ENCODE measurements around the gene MYO5C.

The MYO5C gene

GRCh38 chr15:52161406-52161966 is 134.1 kb downstream of the MYO5C start:
- DNase-seq (ENCODE audit: low read depth in 1 of 2, low spot score in 1 of 2), result no peak
- no peak for TF ChIP-seq JUND (IDR thresholded peaks at IDR 0.05; ENCODE audit: low read depth)
- in situ Hi-C loops (cut with HindIII; ENCODE audit: low pct_unique_long_range_greater_than_20kb, low sequenced_read_pairs), result no loop called here

GRCh38 chr15:52159645-52160044 is 136.0 kb downstream of the MYO5C start:
- DNase-seq (ENCODE audit: low read depth in 1 of 2, low spot score in 1 of 2), result no peak
- TF ChIP-seq JUND (IDR thresholded peaks at IDR 0.05; ENCODE audit: low read depth), result no peak
- in situ Hi-C loops (cut with HindIII; ENCODE audit: low pct_unique_long_range_greater_than_20kb, low sequenced_read_pairs), result no loop called here

DNA sequence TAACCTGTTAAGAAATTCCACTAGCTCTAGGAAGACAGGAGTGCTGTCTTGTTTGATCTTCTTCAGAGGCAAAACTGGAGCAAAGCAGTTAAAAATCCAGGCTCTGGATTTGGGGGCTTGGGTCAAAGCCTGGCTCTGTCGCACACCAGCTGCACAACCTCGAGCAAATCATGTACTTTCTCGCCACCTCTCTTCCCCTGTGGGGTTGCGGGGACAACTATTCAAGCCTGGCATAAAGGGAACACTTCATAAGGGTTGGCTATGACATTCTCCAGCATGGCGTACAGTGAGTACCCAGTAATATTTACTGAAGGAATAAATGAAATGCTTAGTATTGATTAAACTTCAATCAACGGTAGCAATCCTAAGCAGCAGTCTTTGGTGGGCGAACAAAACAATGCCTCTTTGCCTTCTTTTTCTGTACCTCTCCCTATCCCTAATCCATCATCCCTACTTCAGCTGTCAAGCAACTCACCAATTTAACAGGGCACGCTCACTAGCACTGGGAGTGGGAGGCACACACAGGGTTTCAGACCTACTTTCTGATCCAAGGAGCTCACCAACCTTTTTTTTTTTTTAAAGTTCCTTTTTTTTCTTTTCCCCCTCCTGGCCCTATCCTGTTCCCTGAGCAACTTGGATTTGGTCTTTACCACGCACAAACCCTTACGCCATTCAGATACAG is 137.4 kb downstream of the MYO5C start:
- TF ChIP-seq JUND (IDR thresholded peaks at IDR 0.05; ENCODE audit: low read depth), result no peak
- in situ Hi-C loops (cut with HindIII; ENCODE audit: low pct_unique_long_range_greater_than_20kb, low sequenced_read_pairs), result no loop called here
- DNase-seq (ENCODE audit: low read depth in 1 of 2, low spot score in 1 of 2), result no peak

DNA sequence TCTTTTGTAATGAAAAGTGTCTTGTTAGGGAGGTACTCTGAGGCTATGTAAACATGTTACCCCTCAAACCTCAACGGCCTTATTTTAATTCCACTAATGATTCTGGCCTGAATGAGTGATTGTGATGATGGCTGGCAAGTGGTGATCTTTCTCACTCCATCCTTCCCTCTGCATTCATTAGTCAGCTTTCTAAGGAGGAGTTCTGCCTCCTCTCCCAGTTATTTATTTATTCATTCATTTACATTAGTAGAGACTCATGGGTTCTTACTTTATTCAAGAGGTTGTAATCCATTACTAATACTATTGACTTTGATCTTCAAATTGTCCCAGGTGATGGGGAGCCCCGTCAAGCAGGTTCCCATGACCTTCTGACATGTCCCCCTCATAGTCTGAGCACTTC is 139.7 kb downstream of the MYO5C start:
- TF ChIP-seq JUND (IDR thresholded peaks at IDR 0.05; ENCODE audit: low read depth), result no peak
- no peak for DNase-seq (ENCODE audit: low read depth in 1 of 2, low spot score in 1 of 2)
- in situ Hi-C loops (cut with HindIII; ENCODE audit: low pct_unique_long_range_greater_than_20kb, low sequenced_read_pairs), result no loop called here

GRCh38 chr15:52154896-52155865 is 140.4 kb downstream of the MYO5C start:
- no peak for DNase-seq (ENCODE audit: low read depth in 1 of 2, low spot score in 1 of 2)
- no peak for TF ChIP-seq JUND (IDR thresholded peaks at IDR 0.05; ENCODE audit: low read depth)
- in situ Hi-C loops (cut with HindIII; ENCODE audit: low pct_unique_long_range_greater_than_20kb, low sequenced_read_pairs), result no loop called here

DNA sequence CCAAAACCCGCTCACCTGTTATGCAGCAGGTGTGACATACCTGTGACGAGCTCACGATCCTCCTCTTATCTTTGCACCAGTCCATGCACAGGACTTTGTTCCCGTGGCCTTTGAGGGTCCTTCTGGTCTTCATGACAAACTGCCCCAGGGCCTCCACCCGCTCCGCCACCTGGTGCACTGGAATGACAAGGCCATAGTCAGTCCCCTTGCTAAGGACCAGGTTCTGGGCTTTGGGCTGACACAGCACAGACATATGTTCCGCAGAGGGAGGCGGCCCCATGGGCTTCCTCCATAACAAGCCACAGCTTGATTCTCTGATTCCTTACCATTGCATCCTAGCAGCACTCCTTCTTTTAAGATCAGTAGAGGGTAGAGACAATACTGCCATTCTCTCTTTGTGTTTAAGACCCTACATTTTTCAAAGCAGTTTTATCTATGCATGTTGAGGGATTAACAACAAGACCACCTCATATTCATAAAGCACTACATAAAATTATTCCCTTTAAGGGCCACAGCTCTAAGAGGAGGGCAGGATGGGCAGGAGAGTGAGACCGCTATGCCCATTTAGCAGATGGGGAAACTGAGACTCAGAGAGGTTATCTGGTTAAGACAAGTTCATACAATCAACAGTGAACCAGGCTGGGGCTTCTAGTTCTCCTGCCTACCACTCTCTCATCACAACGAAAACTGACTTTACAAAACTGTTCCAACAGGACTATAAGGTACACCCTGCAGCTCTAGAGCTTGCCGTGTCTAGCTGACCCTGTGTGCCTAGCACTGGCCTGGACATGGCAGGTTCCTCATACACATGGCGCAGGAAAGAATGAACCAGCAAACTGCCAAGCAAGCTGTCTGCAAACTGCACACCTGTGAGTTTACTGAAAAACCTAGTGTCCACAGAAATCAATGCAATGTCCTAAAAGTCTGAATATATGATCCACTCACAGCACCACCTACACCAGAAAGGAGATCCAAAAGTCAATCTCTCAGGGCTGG is 141.4 kb downstream of the MYO5C start:
- DNase-seq (ENCODE audit: low read depth in 1 of 2, low spot score in 1 of 2), result no peak
- in situ Hi-C loops (cut with HindIII; ENCODE audit: low pct_unique_long_range_greater_than_20kb, low sequenced_read_pairs), result no loop called here
- TF ChIP-seq JUND (IDR thresholded peaks at IDR 0.05; ENCODE audit: low read depth), result no peak

DNA sequence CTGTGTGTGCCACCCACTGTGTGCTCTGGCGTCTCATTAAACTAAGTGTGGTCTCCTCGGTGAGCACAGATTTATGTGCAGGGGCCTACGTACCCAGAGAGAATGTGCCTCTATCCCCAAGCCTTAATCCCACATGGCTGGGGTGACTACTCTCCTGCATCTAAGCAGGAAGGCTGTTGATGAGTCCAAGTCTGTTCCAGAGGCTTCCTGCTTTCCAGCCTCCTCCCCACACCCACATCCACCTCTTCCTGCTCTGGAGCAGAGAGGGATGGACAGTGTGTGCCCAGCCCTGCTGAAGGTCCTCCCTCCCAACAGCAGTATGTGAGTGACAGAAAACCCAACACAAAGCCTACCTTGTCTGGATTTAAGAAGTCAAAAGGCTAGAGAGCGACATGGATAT is 144.3 kb downstream of the MYO5C start:
- DNase-seq (ENCODE audit: low read depth in 1 of 2, low spot score in 1 of 2), result no peak
- no peak for TF ChIP-seq JUND (IDR thresholded peaks at IDR 0.05; ENCODE audit: low read depth)
- in situ Hi-C loops (cut with HindIII; ENCODE audit: low pct_unique_long_range_greater_than_20kb, low sequenced_read_pairs), result no loop called here

DNA sequence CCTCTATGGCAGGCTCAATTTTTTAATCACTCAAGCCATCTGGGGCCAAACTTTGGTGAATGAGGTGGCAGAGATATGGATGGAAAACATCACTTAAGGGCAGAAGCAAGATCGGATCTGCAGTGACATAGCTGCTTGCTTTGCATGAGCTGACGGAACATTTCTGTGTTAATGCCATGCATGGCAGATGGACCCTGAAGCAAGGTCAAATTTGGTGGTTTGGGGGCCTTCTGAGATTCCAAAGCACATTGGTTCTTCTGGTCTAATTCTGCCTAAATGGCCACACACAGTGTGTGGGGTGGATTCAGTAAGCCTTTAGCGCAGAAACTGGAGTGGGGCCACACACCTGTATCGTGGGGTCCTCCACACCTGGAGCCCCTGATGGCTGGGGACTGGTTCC is 144.7 kb downstream of the MYO5C start:
- TF ChIP-seq JUND (IDR thresholded peaks at IDR 0.05; ENCODE audit: low read depth), result no peak
- in situ Hi-C loops (cut with HindIII; ENCODE audit: low pct_unique_long_range_greater_than_20kb, low sequenced_read_pairs), result no loop called here
- no peak for DNase-seq (ENCODE audit: low read depth in 1 of 2, low spot score in 1 of 2)

DNA sequence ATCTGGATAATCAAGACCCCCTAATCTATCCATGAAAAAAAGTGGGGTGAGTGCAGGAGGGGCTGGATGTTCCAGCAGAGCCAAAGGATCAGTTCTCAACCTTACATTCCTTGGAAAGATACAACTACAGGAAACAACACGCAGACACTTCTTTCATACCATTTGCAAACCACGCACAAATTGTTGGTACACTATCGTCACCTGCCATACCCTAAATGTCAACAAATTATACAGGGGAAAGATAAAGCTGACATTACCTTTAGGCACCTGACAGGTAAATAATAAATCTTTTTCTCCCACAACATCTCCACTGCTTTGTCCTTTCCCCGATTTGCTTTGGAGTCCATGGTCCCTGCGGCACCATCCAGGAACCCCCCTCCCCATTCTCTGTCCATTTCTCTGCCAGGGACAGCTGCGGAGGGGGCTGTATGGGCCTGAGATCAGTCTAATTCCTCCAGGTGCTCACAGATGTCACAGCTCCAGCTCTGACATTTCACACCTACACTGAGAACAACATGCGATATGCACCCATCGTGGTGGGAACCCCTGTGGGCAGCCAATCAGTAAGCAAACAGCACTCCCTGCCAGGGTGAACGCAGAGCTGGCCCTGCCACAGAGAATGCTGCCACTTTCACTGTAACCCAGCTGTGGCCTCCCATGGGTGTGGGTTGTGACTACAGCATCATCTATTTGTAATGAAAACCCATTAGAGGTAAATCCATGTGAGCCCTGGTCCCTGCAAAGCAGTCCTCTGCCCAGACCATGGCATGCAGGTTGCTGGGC is 145.4 kb downstream of the MYO5C start:
- no peak for TF ChIP-seq JUND (IDR thresholded peaks at IDR 0.05; ENCODE audit: low read depth)
- DNase-seq (ENCODE audit: low read depth in 1 of 2, low spot score in 1 of 2), result no peak
- in situ Hi-C loops (cut with HindIII; ENCODE audit: low pct_unique_long_range_greater_than_20kb, low sequenced_read_pairs), result no loop called here

DNA sequence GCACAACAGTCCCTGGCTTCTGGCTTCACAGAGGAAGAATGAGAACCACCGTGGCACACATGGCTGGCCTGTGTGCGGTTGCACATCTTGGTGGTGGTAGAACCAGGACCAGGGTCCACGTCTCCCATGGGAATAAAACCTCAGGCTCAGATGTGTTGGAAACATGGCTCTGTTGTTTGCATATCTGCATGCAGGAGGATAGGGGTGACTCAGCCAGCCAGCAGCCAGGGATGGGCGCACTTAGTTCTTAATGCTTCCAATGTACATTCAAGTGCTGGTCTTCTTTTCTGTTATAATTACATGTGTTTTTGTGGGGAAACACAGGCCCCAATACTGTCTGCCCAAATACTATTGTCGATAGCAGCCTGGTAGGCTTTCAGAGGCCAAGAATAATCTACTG is 147.2 kb downstream of the MYO5C start:
- DNase-seq (ENCODE audit: low read depth in 1 of 2, low spot score in 1 of 2), result no peak
- in situ Hi-C loops (cut with HindIII; ENCODE audit: low pct_unique_long_range_greater_than_20kb, low sequenced_read_pairs), result no loop called here
- no peak for TF ChIP-seq JUND (IDR thresholded peaks at IDR 0.05; ENCODE audit: low read depth)

GRCh38 chr15:52146776-52147175 is 148.8 kb downstream of the MYO5C start:
- no peak for DNase-seq (ENCODE audit: low read depth in 1 of 2, low spot score in 1 of 2)
- in situ Hi-C loops (cut with HindIII; ENCODE audit: low pct_unique_long_range_greater_than_20kb, low sequenced_read_pairs), result no loop called here
- no peak for TF ChIP-seq JUND (IDR thresholded peaks at IDR 0.05; ENCODE audit: low read depth)
